Neutrophil (primary cell): ENCODE data around the gene NISCH.

Experiments used
- H3K27ac ChIP-seq: fragments of 200-600 bp; sonication (generic); 2 replicates; pipeline ENCODE4 v1.5.1; 2016; ENCODE audit warnings: mild to moderate bottlenecking, moderate library complexity
- H3K27me3 ChIP-seq: fragments of 200-600 bp; sonication (generic); 2 replicates; pipeline ENCODE4 v1.6.0; 2016; ENCODE audit warnings: mild to moderate bottlenecking
- H3K36me3 ChIP-seq: fragments of 200-600 bp; sonication (generic); 2 replicates; pipeline ENCODE4 v1.5.1; 2017
- H3K4me1 ChIP-seq, 2 experiments: fragments of 200-600 bp in 1 of 2; sonication (generic) in 1 of 2; 1 replicate in 1 of 2; 2 replicates in 1 of 2; pipeline versions ENCODE4 v1.5.1 to v1.6.1; 2013 to 2016; ENCODE audit warnings: low read depth in 1 of 2, low read length in 1 of 2, mild to moderate bottlenecking in 1 of 2, moderate library complexity in 1 of 2; ENCODE audit not compliant: control insufficient read depth in 1 of 2, insufficient read depth in 1 of 2
- H3K4me3 ChIP-seq, 2 experiments: fragments of 200-600 bp in 1 of 2; sonication (generic) in 1 of 2; 1 replicate in 1 of 2; 2 replicates in 1 of 2; pipeline ENCODE4 v1.5.1; 2013 to 2016; ENCODE audit warnings: low read depth in 1 of 2, low read length in 1 of 2, mild to moderate bottlenecking in 1 of 2, moderate library complexity in 1 of 2
- H3K9me3 ChIP-seq: fragments of 200-600 bp; sonication (generic); 2 replicates; pipeline ENCODE4 v1.5.1; 2016
- CTCF ChIP-seq: fragments of 200-600 bp; sonication (generic); IDR thresholded peaks from 2 replicates; pipeline ENCODE4 v1.5.1; 2016; ENCODE audit warnings: antibody characterized with exemption

NISCH gene

GRCh38 chr3:52487788-52488691, 32.6 kb downstream of the NISCH start:
- Histone ChIP-seq H3K36me3 (peaks cover 96% of the 10 kb centered on the region), H3K9me3 (no peaks in the 10 kb centered on the region), H3K4me1 (no peaks in the 10 kb centered on the region), H3K4me3 (no peak overlapping the region), H3K27me3 (no peaks in the 10 kb centered on the region), H3K27ac (no peak overlapping the region)
- TF ChIP-seq CTCF, result no peak

- Histone ChIP-seq H3K27me3 (peaks cover under 1% of the 10 kb centered on the region), H3K9me3 (no peaks in the 10 kb centered on the region), H3K4me1 (no peaks in the 10 kb centered on the region), H3K27ac (no peak overlapping the region), H3K36me3 (peaks cover 96% of the 10 kb centered on the region), H3K4me3 (no peak overlapping the region)
- TF ChIP-seq CTCF, result no peak
Measured at GRCh38 chr3:52488746-52489145, 33.3 kb downstream of the NISCH start.

GRCh38 chr3:52489453-52489852, 34.0 kb downstream of the NISCH start:
- Histone ChIP-seq H3K36me3 (peaks cover 92% of the 10 kb centered on the region), H3K27me3 (peaks cover 8% of the 10 kb centered on the region), H3K4me3 (no peak overlapping the region), H3K9me3 (no peaks in the 10 kb centered on the region), H3K27ac (no peak overlapping the region), H3K4me1 (no peaks in the 10 kb centered on the region)
- TF ChIP-seq CTCF, result no peak

GRCh38 chr3:52490035-52490938, 34.9 kb downstream of the NISCH start:
- no peaks in the 10 kb centered on the region for H3K9me3 ChIP-seq
- H3K27me3 ChIP-seq, result peaks cover 16% of the 10 kb centered on the region
- no peak for TF ChIP-seq CTCF
- H3K36me3 ChIP-seq, result peaks cover 84% of the 10 kb centered on the region
- no peak overlapping the region for H3K27ac ChIP-seq
- H3K4me3 ChIP-seq, result no peak overlapping the region
- peaks cover 0 to 4% of the 10 kb centered on the region in 2 experiments for H3K4me1 ChIP-seq

- peaks cover 77% of the 10 kb centered on the region for H3K36me3 ChIP-seq
- H3K4me1 ChIP-seq, result peaks cover 0 to 8% of the 10 kb centered on the region in 2 experiments
- no peaks in the 10 kb centered on the region for H3K9me3 ChIP-seq
- no peak overlapping the region for H3K4me3 ChIP-seq
- H3K27ac ChIP-seq, result no peak overlapping the region
- peaks cover 24% of the 10 kb centered on the region for H3K27me3 ChIP-seq
- TF ChIP-seq CTCF, result no peak
Measured at GRCh38 chr3:52490939-52491526, 35.6 kb downstream of the NISCH start.
